ENCODE measurements around the gene MIX23.

DNA sequence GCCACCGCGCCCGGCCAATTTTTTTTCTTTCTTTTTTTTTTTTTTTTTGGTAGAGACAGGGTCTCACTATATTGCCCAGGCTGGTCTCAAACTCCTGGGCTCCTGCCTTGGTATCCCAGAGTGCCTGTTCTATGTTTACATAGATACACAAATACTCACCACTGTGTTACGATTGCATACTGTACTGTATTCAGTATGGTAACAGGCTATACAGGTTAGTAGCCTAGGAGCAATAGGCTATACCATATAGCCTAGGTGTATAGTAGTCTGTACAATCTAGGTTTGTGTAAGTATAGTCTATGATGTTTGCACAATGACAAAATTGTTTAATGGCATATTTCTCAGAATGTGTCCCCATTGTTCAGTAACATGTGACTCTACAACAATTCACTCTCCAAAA is 31.4 kb downstream of the MIX23 start:
- TF ChIP-seq, protein P1, sequence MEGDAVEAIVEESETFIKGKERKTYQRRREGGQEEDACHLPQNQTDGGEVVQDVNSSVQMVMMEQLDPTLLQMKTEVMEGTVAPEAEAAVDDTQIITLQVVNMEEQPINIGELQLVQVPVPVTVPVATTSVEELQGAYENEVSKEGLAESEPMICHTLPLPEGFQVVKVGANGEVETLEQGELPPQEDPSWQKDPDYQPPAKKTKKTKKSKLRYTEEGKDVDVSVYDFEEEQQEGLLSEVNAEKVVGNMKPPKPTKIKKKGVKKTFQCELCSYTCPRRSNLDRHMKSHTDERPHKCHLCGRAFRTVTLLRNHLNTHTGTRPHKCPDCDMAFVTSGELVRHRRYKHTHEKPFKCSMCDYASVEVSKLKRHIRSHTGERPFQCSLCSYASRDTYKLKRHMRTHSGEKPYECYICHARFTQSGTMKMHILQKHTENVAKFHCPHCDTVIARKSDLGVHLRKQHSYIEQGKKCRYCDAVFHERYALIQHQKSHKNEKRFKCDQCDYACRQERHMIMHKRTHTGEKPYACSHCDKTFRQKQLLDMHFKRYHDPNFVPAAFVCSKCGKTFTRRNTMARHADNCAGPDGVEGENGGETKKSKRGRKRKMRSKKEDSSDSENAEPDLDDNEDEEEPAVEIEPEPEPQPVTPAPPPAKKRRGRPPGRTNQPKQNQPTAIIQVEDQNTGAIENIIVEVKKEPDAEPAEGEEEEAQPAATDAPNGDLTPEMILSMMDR (IDR thresholded peaks at IDR 0.05): no peak
- no peak for TF ChIP-seq POLR2A (IDR thresholded peaks at IDR 0.05)
